Gastroesophageal sphincter (tissue), 4 donors: ENCODE measurements around the gene ZNF143. TPM values are rescaled to one million over a fixed set of nuclear protein-coding genes. Genes with fewer than 3 reads are reported as not detected.

Experiments
- ATAC-seq: fragments of 150-250 bp; one replicate; pipeline ENCODE4 v1.9.1; 2016; ENCODE audit warnings: mild to moderate bottlenecking, moderate library complexity
- H3K27ac ChIP-seq, 4 donors: fragments of 200-600 bp; sonication (generic) in 3 of 4; 1 replicate in 3 of 4; 2 replicates in 1 of 4; pipeline ENCODE4 v1.5.1; 2016 to 2019
- H3K27me3 ChIP-seq: fragments of 200-600 bp; sonication (generic); one replicate; pipeline ENCODE4 v1.5.1; 2019
- H3K36me3 ChIP-seq, 2 donors: fragments of 200-600 bp; sonication (generic); one replicate each; pipeline ENCODE4 v1.5.1; 2019; ENCODE audit warnings: control low read depth in 1 of 2
- H3K4me1 ChIP-seq, 3 donors: fragments of 200-600 bp; sonication (generic); 1 replicate in 2 of 3; 2 replicates in 1 of 3; pipeline ENCODE4 v1.5.1; 2016 to 2019; ENCODE audit warnings: control low read depth in 2 of 3
- H3K4me3 ChIP-seq, 2 donors: fragments of 200-600 bp; sonication (generic); one replicate each; pipeline ENCODE4 v1.5.1; 2019; ENCODE audit warnings: mild to moderate bottlenecking in 1 of 2, moderate library complexity in 1 of 2
- H3K9me3 ChIP-seq, 3 donors: fragments of 200-600 bp; sonication (generic); one replicate each; pipeline ENCODE4 v1.5.1; 2017 to 2019; ENCODE audit warnings: control low read depth in 2 of 3
- EP300 ChIP-seq: sonication (generic); formaldehyde crosslinking; IDR thresholded peaks from one replicate; pipeline ENCODE4 v1.6.1; 2017; ENCODE audit warnings: antibody characterized with exemption, mild to moderate bottlenecking
- POLR2A ChIP-seq, 2 donors: fragments of 450-650 bp; IDR thresholded peaks; one replicate each; pipeline ENCODE4 v1.6.1; 2017; ENCODE audit warnings: antibody characterized with exemption in 2 of 2, mild to moderate bottlenecking in 2 of 2, moderate library complexity in 1 of 2
- POLR2AphosphoS5 ChIP-seq: sonication (generic); formaldehyde crosslinking; IDR thresholded peaks from one replicate; pipeline ENCODE4 v1.6.1; 2017; ENCODE audit warnings: antibody characterized with exemption
- WGBS, 2 donors: methylation state at CpG; one replicate each; pipeline ENCODE4 v1.1.5; 2018; ENCODE audit warnings: low coverage in 1 of 2; 5-methylcytosine and 5-hydroxymethylcytosine counted together
- total RNA-seq, 4 donors: library from RNA; depleted of rRNA; stranded (reverse); fragments of >200 nt; gene quantifications; one replicate each; pipeline ENCODE4 v1.1.0, GENCODE V29; 2016
- TF ChIP-seq, protein P1 (sequence below), 4 experiments: fragments of 200-600 bp in 2 of 4; fragments of 450-650 bp in 2 of 4; sonication (generic) in 1 of 4; IDR thresholded peaks; one replicate each; pipeline ENCODE4 v1.5.1; 2017 to 2019; ENCODE audit warnings: antibody characterized with exemption in 4 of 4, mild to moderate bottlenecking in 2 of 4, moderate library complexity in 2 of 4

ZNF143 gene
- total RNA-seq, 4 donors from 2014 or later: 33.7 to 72.5 (median 52.5) TPM

DNA sequence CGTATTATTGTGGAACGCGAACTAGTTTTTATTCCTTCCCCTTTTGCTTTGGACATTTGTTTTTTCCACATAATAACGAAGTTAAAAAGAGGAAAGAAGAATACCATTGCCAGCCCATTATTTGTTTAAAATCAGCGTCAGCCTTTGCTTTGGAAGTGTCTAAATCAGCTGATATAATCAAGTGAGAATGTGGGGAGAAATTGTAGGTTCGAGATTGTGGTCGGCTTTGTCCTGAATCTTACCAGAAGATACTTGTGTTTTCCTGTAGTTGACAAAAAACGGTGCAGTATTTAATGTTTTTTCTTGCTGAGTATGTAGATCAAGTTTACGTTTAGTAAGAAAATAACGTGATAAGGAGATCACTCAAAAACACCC is 935 bp downstream of the ZNF143 start:
- H3K4me3 ChIP-seq: peak overlapping the region; percentile 41 to 76
- H3K4me1 ChIP-seq: peaks cover 0 to 32% (median 6%) of the 10 kb centered on the region in 3 donors
- ATAC-seq: no peak
- TF ChIP-seq, protein P1, sequence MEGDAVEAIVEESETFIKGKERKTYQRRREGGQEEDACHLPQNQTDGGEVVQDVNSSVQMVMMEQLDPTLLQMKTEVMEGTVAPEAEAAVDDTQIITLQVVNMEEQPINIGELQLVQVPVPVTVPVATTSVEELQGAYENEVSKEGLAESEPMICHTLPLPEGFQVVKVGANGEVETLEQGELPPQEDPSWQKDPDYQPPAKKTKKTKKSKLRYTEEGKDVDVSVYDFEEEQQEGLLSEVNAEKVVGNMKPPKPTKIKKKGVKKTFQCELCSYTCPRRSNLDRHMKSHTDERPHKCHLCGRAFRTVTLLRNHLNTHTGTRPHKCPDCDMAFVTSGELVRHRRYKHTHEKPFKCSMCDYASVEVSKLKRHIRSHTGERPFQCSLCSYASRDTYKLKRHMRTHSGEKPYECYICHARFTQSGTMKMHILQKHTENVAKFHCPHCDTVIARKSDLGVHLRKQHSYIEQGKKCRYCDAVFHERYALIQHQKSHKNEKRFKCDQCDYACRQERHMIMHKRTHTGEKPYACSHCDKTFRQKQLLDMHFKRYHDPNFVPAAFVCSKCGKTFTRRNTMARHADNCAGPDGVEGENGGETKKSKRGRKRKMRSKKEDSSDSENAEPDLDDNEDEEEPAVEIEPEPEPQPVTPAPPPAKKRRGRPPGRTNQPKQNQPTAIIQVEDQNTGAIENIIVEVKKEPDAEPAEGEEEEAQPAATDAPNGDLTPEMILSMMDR (IDR thresholded peaks at IDR 0.05): no peak
- no peak for TF ChIP-seq EP300
- no peak for TF ChIP-seq POLR2A (IDR thresholded peaks at IDR 0.05)
- H3K9me3 ChIP-seq: no peaks in the 10 kb centered on the region
- H3K27ac ChIP-seq: peak overlapping the region; percentile 75 to 100 (median 94)
- 1 to 3% methylated on average over 10 of the region's 10 CpGs for WGBS, 2 donors
- H3K27me3 ChIP-seq: no peaks in the 10 kb centered on the region
- H3K36me3 ChIP-seq: no peaks in the 10 kb centered on the region

DNA sequence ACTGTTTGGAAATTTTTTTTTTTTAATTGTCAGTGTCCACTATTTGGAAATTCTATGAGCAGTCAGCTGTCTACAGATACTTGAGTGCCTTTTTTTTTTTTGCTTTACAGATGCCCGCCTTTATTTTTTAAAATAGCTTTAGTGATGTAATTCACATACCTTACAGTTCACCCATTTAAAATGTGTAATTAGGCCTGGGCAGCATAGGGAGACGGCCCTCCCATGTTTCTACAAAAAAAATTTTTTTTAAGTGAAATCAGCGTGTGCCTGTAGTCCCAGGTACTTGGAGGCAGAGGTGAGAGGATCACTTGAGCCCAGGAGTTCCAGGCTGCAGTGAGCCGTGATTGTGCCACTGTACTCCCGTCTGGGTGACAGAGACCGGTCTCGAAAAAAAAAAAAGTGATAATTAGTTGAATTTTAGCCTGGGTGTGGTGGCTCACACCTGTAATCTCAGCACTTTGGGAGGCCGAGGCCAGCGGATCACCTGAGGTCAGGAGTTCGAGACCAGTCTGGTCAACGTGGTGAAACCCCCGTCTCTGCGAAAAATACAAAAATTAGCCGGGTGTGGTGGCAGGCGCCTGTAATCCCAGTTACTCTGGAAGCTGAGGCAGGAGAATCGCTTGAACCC is 1.5 kb downstream of the ZNF143 start:
- TF ChIP-seq POLR2AphosphoS5: no peak
- TF ChIP-seq POLR2A (IDR thresholded peaks at IDR 0.05): no peak
- TF ChIP-seq EP300: no peak
- no peak for ATAC-seq
- peaks cover 0 to 32% (median 6%) of the 10 kb centered on the region in 3 donors for H3K4me1 ChIP-seq

GRCh38 chr11:9462806-9463537 is 2.2 kb downstream of the ZNF143 start:
- H3K27me3 ChIP-seq: no peaks in the 10 kb centered on the region
- ATAC-seq: no peak
- H3K4me1 ChIP-seq: peaks cover 0 to 32% (median 6%) of the 10 kb centered on the region in 3 donors
- H3K36me3 ChIP-seq: no peaks in the 10 kb centered on the region
- H3K9me3 ChIP-seq: no peaks in the 10 kb centered on the region
- 82 to 87% methylated on average over 4 to 8 of the region's 8 CpGs for WGBS, 2 donors
- no peak overlapping the region for H3K4me3 ChIP-seq
- H3K27ac ChIP-seq: peak overlapping the region; percentile 75 to 100 (median 94)
- TF ChIP-seq, protein P1 (IDR thresholded peaks at IDR 0.05): no peak
- TF ChIP-seq POLR2A (IDR thresholded peaks at IDR 0.05) (no peak), EP300 (no peak), POLR2AphosphoS5 (no peak)

More for the DNA sequence above, 1.5 kb downstream of the ZNF143 start:
- Histone ChIP-seq H3K36me3 (no peaks in the 10 kb centered on the region), H3K27me3 (no peaks in the 10 kb centered on the region), H3K4me3 (peak overlapping the region; percentile 41 to 76), H3K9me3 (no peaks in the 10 kb centered on the region), H3K27ac (peak overlapping the region; percentile 75 to 100 (median 94))
- WGBS, 2 donors: 50 to 76% methylated on average over 2 to 16 of the region's 16 CpGs

DNA sequence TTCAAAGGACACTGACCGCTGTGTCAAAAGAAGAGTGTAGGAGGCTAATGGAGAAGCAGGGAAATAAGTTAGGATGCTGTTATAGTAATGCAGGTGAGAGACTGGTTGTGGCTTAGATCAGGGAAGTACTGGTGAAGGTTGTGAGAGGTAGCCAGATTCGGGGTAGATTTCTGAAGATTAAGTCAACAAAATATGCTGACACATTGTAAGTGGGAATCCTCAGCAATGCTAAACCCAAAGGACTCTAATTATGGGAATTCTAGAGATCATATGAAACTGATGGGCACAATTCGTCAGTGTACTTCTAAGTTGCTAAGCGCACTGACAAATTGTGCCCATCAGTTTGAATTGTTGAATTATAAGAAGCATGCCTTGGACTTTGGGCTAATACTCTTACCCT is 10.0 kb downstream of the ZNF143 start:
- Histone ChIP-seq H3K27me3 (no peaks in the 10 kb centered on the region), H3K4me3 (no peak overlapping the region), H3K27ac (no peak overlapping the region), H3K4me1 (no peaks in the 10 kb centered on the region), H3K36me3 (peaks cover 0 to 57% of the 10 kb centered on the region in 2 donors), H3K9me3 (no peaks in the 10 kb centered on the region)
- WGBS, 2 donors: 90 to 98% methylated on average over 4 of the region's 4 CpGs
- ATAC-seq: no peak
- TF ChIP-seq EP300 (no peak), POLR2AphosphoS5 (no peak), POLR2A (IDR thresholded peaks at IDR 0.05) (no peak)
- TF ChIP-seq, protein P1 (IDR thresholded peaks at IDR 0.05): no peak

DNA sequence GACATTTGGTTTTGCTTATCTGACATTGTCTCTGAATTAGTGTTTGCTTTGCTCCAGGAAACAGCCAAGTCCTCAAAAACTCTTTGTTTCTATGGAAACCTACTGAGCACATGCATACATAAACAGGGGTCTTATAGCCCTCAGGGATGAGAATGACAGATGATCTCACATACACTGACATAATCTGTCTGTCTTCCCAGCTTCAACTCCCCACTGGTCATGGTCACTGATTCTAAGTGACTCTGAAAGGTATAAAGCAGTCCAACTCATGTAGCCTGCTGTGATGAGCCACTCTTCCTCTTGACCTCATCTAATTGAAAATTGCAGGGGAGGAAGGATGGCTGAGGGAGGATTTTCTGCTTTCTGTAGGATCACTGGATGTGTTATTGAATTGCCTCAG is 12.6 kb downstream of the ZNF143 start:
- no peak for ATAC-seq
- Histone ChIP-seq H3K27me3 (no peaks in the 10 kb centered on the region), H3K36me3 (peaks cover 0 to 82% of the 10 kb centered on the region in 2 donors), H3K4me3 (no peak overlapping the region), H3K9me3 (no peaks in the 10 kb centered on the region), H3K4me1 (no peaks in the 10 kb centered on the region), H3K27ac (no peak overlapping the region)
- TF ChIP-seq POLR2A (IDR thresholded peaks at IDR 0.05) (no peak), POLR2AphosphoS5 (no peak), EP300 (no peak)
- TF ChIP-seq, protein P1 (IDR thresholded peaks at IDR 0.05): no peak
